ENCODE measurements around the gene TMEM181.
"Not testable (repeated sequence)": the region's sequence is repeated elsewhere in the genome, so short reads cannot be mapped to it uniquely, and the experiment has no call there.

The TMEM181 gene

GRCh38 chr6:158597565-158597964 lies 37.7 kb downstream of the TMEM181 start:
- no peak for DNase-seq

GRCh38 chr6:158599635-158600034 lies 39.7 kb downstream of the TMEM181 start:
- DNase-seq, result no peak

- no peak for DNase-seq
These were observed 43.6 kb downstream of the TMEM181 start for GRCh38 chr6:158603261-158604047.

- no peak for DNase-seq
These were observed 44.1 kb downstream of the TMEM181 start for GRCh38 chr6:158604048-158604406.

- peak in 7 of 14 donors; percentile 10 to 41 (median 20) for DNase-seq
These were observed 45.5 kb downstream of the TMEM181 start for GRCh38 chr6:158605266-158605878.

GRCh38 chr6:158606011-158606410 lies 46.1 kb downstream of the TMEM181 start:
- not testable (repeated sequence) for DNase-seq

- no peak for DNase-seq
These were observed 47.0 kb downstream of the TMEM181 start for GRCh38 chr6:158606935-158607334.

GRCh38 chr6:158607411-158608170 lies 47.7 kb downstream of the TMEM181 start:
- peak in 1 of 14 donors; percentile 75 for DNase-seq

- DNase-seq, result no peak
These were observed 48.3 kb downstream of the TMEM181 start for GRCh38 chr6:158608221-158608620.

- no peak for DNase-seq
These were observed 49.7 kb downstream of the TMEM181 start for GRCh38 chr6:158609455-158610155.

- DNase-seq, result no peak
These were observed 50.6 kb downstream of the TMEM181 start for GRCh38 chr6:158610319-158610968.

- no peak for DNase-seq
These were observed 51.1 kb downstream of the TMEM181 start for GRCh38 chr6:158611039-158611438.

- no peak for DNase-seq
These were observed 51.9 kb downstream of the TMEM181 start for GRCh38 chr6:158611541-158612370.

- not testable (repeated sequence) for DNase-seq
These were observed 54.7 kb downstream of the TMEM181 start for GRCh38 chr6:158614606-158615005.

GRCh38 chr6:158618289-158618688 lies 58.4 kb downstream of the TMEM181 start:
- DNase-seq, result not testable (repeated sequence)

GRCh38 chr6:158619922-158620801 lies 60.3 kb downstream of the TMEM181 start:
- DNase-seq, result no peak

GRCh38 chr6:158620963-158621693 lies 61.2 kb downstream of the TMEM181 start:
- DNase-seq, result no peak

- DNase-seq, result no peak
These were observed 62.0 kb downstream of the TMEM181 start for GRCh38 chr6:158621694-158622544.

All from C1 segment of cervical spinal cord (tissue), 14 donors.